ENCODE data around the gene CD83.
A peak's percentile ranks its signal among the peaks of the same experiment; 100 is the strongest.

The CD83 gene

DNA sequence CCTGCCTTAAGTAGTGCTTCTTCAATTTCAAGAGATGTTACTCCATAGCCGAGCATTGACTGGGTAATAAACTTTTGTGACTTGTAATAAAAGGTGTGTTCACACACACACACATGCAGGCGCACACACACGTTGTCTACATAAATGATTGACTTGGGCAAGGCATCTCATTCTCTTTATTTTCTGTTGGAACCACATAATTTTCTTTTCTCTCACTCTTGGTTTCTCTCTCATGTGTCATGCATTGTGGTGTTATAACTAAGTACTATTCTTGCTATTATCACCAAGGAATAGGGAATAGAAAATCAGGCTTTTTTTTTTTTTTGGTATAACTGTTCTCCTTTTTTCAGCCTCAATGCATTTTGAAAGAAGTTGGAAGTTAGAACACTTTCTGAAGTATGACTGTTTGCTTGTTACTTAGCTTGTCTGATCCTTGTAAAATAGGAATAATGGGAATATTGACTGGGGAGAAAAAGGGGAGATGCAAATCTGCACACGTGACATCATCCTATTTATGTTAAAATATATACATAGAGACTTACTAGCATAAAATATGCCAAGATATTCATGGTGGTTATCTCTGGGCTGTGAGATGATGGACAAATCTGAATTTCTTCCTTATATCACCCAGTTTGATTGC, 26.1 kb upstream of the CD83 start:
- no peak for DNase-seq (ENCODE audit: low spot score)

DNA sequence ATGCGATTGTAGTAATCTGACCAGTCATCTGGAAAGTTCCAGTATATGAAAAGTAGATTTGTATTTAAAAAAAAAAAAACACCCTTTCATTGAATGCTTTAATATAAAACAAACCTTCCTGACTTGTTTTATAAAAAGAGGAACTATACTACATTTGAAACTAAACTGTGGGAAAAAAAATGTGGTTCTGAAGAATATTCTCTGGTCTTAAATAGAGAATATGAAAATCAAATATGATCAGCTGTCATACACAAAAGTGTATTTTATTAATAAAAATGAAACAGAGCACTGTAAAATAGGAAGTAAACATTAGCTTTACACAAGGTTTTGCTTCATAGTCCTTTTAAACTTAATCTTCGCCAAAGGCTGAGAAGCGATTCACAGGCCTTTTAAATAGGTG, 25.3 kb upstream of the CD83 start:
- no peak for DNase-seq (ENCODE audit: low spot score)

DNA sequence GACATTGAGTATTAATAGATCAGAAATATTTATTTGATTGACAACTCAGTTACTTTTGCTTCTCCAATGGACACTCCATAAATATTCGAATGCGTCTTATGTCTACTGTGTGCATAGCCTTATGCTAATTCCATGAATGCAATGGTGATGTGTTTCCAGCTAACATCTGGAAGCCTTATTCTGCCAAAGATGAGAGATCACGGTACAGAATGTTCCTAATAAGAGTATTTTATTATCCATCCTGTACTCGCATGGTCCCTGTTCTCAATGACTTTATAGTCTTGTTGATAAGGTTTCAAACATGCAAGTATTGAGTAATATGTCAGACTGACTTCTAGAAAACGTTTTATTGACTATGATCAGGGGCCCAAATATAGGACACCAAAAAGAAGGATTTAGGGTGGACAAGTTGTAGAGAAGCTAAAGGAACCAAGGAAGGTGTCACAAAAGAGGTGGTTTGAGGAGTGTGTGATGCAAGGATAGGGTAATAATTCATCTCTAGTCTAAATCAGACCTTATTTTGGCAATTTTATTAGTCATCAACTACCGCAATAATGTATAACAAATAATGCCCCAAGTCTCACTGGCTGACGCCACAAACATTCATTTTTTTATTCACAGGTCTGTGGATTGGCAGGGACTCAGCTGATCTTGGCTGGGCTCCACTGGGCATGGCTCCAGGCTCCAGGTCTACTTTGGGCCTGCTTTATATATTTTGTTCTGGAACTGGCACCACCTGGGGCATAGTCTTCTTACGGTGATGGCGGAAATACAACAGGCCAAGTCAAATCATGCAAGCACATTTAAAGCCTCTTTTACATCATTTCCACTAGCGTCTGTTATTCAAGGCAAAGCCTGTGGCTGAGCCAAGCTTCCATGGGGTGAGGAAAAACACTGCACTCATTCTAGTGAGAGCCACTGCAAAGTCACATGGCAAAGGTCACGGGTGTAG, 24.5 kb upstream of the CD83 start:
- DNase-seq (ENCODE audit: low spot score) = no peak

DNA sequence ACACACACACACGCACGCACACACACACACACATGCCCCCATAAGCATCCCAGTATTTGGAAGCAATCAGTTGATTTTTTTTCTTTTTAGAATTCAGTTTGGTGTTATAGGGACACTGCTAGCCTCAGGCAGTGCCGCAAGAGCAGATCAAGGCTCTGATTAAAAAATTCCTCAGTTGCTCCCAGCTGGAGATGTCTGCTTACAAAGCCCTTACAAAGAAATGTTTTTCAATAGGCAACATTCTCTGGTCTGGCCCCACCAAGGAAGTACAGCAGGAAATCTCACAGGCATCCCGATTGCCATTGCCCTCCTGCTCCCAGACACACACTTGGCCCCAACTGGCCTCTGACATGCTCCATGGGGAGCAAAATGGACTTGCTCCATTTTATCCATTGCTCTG, 22.9 kb upstream of the CD83 start:
- DNase-seq (ENCODE audit: low spot score) = no peak

DNA sequence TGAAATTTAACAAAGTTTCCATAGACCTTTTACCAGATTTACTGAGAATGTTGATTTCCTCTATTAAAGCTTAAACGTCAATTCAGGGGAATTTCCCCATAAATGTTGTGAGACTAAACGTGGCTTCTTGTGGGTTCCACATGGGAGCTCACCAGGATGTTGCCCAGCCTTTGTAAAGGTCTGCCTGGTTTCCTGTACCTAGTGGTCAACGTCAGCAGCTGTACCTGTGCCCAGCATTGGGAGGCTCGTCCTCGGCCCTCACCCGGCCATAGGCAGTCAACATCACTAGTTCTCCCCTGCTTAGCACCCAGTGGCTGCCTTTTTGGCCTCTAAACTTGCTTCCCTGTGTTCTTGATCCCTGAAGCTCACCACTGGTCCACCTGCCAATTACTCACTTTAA, 22.1 kb upstream of the CD83 start:
- no peak for DNase-seq (ENCODE audit: low spot score)

DNA sequence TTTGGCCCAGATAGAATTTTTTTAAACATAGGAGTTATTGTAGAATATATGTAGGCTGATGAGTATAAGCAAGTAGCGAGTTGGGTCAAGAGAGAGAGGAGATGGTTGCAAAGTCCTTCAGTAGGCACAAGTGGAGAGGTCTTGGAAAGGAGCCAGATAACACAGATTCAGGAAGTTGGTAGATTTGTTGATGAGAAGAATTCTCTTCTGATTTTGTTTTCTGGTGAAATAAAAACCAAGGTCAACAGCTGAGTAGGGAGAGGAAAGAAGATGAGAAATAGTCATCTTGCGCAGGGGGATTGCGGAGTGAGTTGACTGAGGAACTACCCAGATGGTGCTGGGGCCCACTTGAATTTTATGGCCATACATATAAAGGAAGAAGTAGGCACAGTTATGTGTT, 17.4 kb upstream of the CD83 start:
- DNase-seq (ENCODE audit: low spot score) = no peak

DNA sequence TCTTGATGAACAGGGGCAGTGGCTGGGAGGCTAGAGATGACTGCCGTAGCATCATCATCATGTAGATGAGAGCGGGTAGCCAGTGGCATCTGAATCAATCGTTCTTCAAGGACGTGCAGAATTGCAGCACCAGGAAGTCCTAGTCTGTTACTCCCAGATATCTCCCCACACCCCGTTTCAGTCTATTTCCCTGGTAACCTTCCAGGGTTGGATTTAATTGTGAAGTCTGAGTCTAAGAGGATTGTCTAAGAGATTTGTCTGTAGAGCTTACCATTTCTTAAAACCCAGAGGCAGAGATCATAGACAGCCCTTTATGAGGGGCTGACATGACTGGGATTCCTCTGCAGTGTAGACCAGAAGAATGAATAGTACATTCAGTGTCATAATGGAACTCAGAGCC, 16.6 kb upstream of the CD83 start:
- DNase-seq (ENCODE audit: low spot score) = no peak

DNA sequence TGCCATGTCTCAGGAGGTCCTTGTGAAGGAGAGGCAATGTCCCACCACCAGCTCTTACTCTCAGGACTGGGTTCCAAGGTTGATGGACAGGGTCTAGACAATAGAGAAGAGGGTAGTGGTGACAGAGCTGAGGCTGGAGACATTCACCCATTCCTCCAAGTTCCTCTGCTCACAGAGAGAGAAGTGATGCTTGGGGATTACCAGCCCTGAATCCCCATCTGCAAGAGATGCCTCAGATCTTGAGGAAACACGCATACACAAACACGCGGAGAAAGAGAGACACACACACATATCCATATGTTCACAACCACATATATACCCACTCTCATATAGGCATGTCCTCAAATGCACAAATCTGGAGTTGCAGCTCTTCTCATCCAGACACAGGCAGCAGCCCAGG, 15.2 kb upstream of the CD83 start:
- DNase-seq (ENCODE audit: low spot score) = no peak

DNA sequence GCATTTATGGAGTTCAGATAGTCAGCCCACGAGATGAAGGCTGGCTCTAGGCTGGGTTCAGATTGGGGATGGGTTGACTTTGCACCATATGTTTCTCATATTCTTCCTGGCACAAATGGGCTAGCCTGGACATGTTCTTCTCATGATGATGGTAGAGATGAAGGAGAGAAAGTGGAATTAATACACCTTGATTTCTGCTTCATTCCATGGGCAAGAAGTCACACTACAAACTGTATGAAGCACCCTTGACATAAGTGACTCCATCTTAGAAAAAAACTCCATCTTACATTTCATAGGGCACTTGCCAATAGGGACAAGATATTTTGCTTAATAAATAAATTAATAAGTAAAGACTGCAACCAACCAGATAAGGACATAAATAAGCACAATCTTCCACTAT, 12.0 kb upstream of the CD83 start:
- no peak for DNase-seq (ENCODE audit: low spot score)

DNA sequence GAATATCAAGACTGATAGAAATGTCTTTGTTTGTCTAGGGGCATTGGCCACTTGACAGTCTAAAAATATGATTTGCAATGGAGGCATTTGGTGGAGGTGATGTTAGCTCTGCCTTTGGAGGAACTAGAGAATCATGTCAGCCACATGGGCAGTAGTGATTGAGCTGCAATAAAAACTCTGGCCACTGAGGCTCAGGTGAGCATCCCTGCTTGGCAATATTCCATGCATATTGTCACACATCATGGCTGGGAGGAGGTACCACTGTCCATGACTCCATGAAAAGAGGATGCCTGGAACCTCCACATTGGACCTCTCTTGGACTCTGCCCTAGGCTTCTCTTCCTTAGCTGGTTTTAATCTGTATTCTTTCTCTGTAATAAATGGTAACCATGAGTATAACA, 10.6 kb upstream of the CD83 start:
- DNase-seq (ENCODE audit: low spot score) = no peak

DNA sequence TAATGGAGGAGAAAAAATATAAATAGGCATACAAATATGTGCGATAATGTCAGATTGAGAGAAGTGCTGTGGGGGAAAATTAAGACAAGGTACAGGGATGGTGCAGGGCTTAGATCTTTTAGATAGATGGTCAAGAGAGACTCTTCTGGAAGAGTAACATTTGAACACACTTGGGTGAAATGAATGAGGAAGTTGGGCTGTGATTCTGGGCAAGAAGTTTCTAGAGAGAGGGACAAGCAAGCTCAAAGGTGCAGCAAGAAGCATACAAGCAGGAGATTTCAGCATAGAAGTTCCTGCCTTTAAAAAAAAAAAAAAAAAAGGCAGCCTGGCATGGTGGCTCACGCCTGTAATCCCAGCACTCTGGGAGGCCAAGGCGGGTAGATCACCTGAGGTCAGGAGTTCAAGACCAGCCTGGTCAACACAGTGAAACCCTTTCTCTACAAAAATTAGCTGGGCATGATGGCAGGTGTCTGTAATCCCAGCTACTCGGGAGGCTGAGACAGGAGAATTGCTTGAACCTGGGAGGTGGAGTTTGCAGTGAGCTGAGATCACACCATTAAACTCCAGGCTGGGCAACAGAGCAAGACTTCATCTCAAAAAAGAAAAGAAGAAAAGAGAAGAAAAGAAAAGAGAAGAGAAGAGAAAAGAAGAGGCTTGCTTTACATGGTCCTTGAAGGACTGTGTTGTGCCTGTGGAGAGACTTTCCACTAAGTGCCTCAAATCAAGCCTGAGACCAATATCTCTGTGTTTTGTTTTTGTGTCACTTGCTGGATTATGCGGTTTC, 9.7 kb upstream of the CD83 start:
- DNase-seq (ENCODE audit: low spot score) = no peak

DNA sequence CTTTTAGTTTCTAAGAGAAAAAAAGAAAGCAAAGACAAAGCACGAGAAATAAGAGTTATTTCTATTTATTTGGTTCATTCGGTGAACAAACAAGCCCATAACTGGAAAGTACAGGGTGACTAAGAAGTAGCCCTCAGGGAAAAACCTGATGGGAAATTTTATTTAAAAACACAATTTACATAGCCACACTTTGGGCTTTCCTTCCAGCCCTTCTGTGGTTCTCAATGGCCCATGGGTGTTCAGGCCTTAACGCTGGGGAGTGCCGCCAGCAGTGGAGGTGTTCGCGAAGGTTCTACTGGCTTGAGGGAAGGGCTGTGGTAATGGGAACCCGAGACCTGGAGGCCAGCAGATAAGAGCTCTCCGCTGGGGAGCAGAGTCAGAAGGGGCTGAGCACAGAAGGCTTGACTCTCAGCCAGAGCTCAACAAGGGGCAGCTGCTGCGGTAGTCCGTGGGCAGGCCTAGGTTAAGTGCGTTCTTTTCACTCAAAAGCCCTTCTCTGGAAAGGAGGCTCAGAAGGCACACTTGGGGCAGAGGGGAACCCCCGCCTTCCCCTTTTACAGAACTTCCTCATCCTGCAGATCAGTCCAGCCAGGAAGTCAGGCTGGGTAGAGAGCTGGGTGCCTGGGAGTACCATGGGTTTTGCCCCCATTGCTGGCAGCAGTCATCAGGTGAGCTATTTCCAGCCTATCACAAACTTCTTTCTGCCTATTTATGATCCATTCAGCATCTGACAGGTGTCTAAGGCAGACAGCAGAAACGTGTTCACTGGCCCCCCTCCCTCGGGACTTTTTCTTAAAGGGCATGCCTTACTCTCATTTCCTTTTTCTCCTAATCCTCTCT, 8.8 kb upstream of the CD83 start:
- DNase-seq (ENCODE audit: low spot score) = peak; percentile 29

DNA sequence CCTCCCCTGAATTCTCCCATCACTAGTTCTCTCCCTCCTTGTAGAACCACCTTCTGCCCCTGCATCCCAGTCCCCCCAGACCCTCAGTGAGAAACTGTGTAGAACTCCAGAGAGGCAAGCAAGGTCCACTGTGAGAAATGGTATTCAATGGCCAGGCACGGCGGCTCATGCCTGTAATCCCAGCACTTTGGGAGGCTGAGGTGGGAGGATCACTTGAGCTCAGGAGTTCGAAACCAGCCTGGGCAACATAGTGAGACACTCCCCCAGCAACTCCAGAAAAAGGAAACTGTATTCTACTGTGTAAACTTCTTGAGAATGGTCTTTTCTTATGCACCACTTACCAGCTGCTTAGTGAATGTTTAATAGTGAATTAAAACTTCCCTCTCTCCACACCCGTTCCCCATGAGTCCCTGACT, 8.2 kb upstream of the CD83 start:
- DNase-seq (ENCODE audit: low spot score) = no peak

DNA sequence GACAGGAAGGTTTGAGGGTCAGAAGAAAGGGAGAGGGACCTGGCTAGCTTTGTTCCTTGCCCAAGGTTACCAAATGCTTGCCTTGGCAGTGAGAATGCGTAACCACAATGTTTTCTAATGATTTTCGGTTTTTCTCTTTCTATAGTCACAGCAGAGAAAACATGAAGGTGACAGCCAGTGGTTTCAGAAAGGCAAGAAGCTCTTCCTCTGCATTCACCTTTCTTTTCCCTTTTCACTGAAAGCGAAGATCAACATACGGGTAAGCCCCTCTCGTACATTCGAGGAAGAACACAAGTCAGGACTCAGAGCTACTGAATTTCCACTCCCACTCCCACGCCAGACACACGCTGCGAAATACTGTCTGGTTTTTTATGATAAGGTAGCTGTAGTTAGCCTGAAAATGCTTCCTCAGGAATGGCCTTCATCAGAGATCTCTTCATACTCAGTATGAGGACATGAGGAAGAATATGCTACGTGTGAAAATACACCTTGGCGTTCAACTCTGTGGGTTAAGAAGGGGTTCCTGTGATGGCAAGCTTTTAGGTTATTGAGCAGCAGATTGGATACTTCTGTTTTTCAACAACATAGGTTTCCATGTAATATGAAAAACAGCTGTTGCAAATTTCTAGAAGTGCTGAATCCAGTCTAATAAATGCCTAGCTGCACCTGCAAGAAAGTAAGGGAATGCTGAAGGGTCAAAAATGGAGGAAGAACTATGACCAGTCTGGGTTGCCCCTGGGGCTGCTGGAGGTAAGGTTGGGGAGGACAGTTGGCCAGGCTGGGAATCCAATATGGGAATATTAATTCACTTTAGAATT, 7.4 kb upstream of the CD83 start:
- DNase-seq (ENCODE audit: low spot score) = no peak

DNA sequence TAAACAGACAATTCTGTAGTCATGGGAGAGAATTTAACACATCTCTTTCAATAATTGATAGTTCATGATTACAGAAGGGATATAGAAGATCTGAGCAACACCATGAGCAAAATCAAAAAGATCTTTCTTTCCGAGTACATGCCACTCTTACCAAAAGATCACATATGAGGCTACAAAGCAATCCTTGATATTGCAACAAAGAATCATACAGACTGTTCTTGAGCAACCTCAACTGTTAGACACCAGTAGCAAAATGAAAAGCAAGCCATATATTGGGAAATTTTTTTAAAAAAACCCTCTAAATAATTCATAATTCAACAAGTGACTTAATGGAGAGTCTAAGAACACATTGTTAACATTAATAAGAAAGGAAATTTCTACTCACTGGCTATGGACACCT, 3.6 kb upstream of the CD83 start:
- DNase-seq (ENCODE audit: low spot score) = no peak

DNA sequence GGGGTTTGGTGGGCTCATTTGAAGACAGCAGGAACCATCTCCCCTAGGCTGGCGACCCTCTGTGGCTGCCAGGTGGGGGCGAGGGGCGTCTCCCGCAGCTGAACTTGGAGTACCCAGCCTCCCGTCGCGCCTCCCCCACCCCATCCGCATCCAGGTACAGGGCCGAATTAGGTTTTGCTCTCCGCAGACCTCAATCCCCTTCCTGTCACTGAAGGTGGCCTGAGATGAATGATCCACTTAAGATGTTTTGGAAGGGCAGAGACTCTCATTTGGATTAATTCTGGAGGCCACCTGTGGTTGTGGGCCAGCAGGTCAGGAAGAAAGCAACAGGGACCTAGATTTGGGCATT, 493 bp downstream of the CD83 start:
- DNase-seq (ENCODE audit: low spot score) = no peak

DNA sequence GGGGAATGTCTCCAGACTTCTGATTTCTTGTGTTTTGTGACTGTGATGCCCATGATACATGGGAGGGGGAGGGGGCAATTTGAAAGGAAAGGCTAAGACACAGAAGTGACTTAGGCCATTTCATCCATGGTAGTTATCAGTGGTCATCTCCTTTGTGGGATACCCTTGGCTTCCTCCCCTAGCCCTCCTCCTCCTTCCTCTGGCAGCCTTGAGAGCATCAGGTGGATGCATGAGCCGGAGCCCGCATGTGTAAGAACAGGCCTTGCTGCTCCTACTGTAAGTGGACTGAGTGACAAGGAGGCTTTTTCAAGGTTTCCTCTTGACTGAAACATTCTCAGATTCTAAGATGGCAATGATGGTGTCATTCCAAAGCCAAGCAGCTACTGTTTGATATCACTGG, 874 bp downstream of the CD83 start:
- no peak for DNase-seq (ENCODE audit: low spot score)

DNA sequence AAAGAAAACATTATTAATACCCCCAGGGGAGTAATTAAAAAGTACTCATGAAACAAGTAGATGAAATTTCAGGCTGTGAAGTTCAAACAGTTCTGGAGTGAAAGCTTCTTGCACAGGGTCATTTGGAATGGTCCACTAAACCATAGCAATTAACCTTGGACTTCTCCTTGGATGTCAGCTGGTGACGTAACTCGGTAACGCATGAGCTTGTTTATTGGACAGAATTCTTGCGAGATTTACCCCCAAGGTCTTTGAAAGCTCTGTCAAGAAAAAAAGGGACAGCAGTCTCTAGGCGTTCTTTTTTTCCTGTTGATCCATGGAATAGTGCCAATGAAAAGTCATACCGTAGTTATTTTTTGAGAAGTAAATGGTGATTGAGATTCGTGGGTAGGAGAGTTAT, 2.2 kb downstream of the CD83 start:
- no peak for DNase-seq (ENCODE audit: low spot score)

DNA sequence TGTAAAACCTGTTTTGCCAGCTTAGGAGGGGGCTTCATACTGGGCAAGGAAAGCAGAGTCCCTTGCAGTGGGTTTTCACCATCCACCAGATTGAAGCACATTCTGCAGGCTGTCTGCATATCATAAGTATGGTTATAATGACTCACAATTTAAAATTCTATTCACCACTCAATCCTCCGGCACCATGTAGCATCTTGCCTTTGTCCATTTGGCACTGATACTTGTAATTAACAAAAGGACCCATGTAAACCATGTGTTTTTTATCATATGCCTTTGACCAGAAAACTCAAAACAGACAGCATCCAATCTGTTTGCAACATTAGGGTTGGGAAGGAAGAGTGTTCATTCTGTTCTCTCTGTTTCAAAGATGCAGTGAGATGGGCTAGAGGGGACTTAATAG, 3.0 kb downstream of the CD83 start:
- no peak for DNase-seq (ENCODE audit: low spot score)

DNA sequence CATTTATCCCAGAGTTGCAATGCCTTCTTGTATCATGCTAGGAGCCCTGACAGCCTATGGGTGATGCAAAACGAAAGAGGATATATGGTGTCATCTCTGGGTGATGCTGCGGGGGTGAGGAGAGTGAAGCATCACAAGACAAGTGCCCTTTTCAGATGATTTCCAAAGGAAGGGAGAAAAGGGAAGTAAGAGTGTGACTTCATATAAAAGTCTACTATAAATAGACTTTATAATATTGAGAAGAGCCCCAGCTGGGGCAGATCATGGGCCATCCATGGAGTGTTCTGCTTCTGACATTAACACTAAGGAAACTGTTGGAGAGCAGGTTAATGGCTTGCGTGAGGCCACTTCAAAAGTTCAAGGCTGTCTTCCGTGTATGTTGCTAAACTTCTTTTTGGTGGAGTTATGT, 4.4 kb downstream of the CD83 start:
- DNase-seq (ENCODE audit: low spot score) = no peak
